GM18909 (cell line): ENCODE results near the gene RAB11FIP3.
"Not testable (repeated sequence)": the region's sequence is repeated elsewhere in the genome, so short reads cannot be mapped to it uniquely, and the experiment has no call there.

Experiments
- ATAC-seq: cut with Tn5 transposase; IDR thresholded peaks from one replicate; pipeline ENCODE4 v1.9.1; 2021; ENCODE audit warnings: mild to moderate bottlenecking; ENCODE audit not compliant: unreplicated experiment, poor library complexity

RAB11FIP3 gene

DNA sequence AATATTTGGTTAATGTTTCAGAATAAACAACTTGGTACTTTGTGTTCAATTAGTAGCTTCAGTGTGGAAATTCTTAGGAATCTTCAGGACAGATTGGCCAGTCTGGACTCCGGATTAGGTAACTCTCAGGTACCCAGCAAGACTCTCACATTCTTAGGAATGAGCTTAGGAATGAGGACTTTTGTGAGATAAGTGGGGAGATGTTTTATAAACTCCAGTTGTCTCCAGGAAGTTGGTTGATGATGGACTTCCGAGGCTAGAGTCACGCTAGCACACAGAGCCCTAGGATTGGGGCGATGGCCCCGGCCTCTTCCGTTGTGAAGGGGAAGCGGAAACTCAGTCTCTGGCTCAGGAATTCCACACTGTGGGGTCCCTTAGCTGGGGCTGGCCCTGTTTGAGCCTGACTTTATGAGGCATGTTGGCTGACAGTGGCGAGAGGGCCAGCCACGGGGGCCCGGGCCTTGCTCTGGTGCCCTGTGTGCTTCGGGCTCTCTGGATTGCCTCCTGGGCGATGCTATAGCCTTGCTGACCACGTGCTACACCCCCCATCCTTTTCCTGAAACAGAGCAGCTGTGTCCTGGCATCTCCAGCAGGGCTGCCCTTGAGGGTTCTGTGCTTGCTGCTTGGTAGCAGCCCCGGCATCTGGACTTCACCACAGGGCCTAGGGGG, 32.4 kb downstream of the RAB11FIP3 start:
- no peak for ATAC-seq

DNA sequence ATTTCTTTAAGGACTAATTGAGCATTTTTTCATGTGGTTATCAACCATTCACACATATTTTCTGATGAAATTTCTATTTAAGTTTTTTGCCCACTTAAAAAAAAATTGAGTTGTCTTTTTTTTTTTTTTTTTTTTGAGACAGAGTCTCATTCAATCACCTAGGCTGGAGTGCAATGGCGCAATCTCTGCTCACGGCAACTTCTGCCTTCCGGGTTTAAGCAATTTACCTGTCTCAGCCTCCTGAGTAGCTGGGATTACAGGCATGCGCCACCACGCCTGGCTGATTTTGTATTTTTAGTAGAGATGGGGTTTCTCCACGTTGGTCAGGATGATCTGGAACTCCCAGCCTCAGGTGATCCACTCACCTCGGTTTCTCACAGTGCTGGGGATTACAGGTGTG, 34.3 kb downstream of the RAB11FIP3 start:
- no peak for ATAC-seq

DNA sequence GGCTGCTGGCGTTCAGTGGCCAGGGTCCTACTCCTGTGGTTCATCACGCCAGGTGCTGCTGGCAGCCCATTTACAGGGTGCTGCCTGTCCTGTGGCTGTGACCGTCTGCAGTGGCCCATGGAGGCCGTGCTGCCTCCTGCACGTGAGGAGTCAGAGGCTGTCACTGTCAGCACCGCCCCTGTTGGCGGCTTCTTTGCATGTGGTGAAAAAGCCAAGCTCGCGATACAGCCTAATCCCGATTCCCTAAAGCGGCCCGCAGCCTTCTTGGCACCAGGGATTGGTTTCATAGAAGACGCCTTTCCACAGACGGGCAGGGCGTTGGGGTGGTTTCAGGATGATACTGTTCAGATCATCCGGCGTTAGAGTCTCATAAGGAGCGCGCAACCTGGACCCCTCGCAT, 35.3 kb downstream of the RAB11FIP3 start:
- ATAC-seq, result no peak

DNA sequence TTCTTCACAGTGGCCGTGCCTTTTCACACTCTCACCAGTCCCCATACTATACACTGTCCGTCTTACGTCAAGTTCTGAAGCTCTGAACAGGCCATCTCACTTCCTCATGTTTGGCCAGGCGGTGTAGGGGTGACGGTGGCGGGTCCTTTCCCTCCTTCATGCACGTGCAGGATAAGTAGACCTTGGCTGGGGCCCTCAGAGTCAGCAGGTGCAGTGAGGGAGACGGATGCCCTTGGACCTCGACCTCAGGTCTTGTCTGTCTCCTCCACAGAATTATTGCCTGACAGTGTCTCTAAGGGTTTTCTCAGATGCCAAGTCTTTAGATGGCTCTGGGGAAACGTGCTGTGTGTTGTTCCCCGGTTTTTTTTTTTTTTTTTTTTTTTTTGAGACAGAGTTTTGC, 37.6 kb downstream of the RAB11FIP3 start:
- ATAC-seq, result no peak

DNA sequence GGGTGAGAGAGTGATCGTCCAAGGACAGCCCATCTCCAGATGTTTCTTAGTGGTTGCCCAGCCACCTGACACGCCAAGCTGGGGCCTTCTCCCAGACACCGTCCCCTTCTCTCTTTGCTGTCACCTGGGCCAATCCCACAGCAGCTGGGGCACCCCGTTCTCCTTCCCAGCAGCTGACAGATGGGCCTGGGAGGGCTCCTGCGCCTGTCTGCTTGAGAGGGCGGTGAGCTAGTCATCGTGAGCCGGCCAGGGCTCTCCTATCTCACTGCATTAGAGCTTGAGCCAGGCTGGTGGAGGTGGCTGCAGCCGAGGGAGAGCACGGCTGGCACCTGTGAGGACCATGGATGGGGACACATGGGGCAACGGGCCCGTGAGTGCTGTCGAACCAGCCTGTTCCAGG, 41.2 kb downstream of the RAB11FIP3 start:
- ATAC-seq, result no peak

DNA sequence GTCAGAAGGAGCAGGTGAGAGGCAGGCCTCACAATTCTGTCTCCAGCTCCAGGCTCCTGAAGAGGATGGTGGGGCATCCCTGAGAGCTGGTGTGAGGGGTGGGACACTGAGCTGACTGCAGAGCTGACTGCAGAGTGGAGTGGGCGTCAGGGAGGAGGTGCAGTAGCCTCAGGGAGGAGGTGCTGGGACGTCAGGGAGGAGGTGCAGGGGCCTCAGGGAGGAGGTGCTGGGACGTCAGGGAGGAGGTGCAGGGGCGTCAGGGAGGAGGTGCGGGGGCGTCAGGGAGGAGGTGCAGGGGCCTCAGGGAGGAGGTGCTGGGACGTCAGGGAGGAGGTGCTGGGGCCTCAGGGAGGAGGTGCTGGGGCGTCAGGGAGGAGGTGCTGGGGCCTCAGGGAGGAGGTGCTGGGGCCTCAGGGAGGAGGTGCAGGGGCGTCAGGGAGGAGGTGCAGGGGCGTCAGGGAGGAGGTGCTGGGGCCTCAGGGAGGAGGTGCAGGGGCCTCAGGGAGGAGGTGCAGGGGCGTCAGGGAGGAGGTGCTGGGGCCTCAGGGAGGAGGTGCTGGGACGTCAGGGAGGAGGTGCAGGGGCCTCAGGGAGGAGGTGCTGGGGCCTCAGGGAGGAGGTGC, 41.9 kb downstream of the RAB11FIP3 start:
- not testable (repeated sequence) for ATAC-seq

DNA sequence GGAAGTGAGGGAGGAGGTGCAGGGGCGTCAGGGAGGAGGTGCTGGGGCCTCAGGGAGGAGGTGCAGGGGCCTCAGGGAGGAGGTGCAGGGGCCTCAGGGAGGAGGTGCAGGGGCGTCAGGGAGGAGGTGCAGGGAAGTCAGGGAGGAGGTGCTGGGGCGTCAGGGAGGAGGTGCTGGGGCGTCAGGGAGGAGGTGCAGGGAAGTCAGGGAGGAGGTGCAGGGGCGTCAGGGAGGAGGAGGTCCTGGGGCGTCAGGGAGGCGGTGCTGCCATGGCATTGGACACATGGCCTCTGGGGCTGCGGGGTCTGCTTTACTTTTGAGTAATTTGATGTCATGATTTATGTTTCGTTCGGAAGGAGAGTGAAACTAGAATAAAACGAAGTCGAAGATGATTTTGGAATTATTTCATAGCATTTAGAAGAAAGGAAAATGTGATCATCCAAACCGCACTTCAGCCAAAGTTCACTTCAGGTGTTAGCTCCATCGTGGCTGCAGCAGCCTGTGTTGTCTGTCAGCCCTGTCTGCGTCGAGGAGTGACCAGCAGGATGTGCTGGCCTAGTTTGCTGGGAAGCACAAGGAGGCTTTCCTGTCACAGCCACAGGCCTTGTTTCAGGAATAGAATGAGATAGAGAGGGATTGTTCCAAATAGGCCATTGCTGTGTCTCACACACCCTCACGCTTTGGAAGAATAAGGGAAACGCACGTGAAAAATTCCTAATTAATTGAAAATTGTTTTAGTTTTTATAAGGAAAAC, 42.8 kb downstream of the RAB11FIP3 start:
- no peak for ATAC-seq

DNA sequence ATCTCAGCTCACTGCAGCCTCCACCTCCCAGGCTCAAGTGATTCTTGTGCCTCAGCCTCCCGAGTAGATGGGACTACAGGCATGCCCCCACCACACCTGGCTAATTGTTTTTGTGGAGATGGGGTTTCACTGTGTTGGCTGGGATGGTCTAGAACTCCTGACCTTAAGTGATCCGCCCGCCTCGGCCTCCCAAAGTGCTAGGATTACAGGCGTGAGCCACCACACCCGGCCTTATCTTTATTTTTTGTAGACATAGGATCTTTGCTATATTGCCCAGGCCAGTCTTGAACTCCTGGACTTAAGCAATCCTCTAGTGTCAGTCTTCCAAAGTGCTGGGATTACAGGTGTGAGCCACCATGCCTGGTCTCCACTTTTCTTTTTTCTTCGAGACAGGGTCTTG, 44.0 kb downstream of the RAB11FIP3 start:
- ATAC-seq, result not testable (repeated sequence)

DNA sequence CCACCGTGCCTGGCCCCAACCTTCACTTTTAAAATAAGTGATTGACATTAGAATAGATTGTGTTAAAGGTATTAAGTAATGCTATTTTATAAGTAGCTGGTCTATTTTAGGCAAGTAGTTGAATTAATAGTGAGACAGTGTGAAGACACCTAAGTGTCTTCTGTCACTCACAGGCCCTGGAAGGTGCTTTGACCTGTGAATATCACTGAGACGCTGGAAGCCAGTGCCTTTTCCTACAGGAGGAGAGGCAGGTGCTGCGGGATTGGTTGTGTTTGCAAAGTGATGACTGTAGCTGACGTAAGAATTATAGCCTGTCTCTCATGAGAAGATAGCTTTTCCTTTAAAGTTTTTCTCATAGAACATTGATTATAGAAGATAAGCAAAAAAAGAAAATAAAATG, 45.0 kb downstream of the RAB11FIP3 start:
- ATAC-seq, result no peak

DNA sequence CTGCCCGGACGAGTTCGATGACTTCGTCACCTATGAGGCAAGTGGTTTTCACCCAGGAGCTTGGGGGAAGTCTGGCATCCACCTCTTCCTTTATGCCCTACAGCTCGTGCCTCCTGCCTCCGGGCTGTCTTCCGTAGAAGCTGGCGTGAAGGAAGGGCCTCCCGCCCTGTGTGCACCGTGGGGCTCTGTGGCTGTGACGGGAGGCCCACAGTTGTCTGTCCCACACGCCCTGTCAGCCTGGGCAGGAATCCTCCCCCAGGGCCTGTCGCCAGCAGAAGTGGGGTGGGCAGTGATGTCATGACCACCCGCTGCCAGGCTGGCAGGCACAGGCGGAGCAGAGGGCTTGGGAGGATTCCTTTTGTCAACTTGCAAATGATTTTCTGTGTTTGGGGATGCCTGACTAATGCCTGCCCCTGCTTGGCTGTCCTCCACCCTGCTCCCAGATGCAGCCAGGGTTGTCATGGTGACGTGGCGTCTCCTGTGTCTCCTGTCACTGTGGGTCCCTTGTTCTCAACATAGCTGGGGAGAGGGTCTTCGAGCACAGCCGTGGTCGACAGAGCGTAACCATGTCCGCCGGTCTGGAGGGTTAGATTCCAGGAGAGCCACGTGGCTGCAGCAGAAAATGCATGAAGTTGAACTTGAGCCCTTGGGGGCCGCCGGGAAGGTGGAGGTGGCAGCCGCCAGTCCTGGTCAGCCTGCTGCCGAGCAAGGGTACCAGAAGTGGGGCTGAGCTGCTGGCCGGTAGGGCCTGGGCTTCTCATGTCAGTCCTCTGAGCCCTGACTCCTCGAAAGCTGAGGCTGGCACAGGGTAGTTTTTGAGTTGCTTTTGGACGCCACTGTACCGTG, 46.1 kb downstream of the RAB11FIP3 start:
- ATAC-seq, result no peak

DNA sequence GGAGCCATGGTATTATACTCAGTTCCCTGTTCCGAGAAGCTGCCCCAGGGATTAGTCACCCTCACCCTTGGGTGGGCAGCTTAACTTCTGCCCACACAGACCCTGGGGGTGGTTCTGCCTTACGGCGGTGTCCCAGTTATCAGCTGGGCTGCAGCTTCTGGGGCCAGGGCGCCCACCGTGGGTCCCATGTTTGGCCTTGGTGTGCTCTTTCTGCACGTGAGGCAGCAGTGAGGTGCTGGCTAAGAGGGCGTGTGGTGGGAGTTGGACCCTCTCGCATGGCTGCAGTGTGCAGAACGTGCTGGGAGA, 46.7 kb downstream of the RAB11FIP3 start:
- no peak for ATAC-seq

DNA sequence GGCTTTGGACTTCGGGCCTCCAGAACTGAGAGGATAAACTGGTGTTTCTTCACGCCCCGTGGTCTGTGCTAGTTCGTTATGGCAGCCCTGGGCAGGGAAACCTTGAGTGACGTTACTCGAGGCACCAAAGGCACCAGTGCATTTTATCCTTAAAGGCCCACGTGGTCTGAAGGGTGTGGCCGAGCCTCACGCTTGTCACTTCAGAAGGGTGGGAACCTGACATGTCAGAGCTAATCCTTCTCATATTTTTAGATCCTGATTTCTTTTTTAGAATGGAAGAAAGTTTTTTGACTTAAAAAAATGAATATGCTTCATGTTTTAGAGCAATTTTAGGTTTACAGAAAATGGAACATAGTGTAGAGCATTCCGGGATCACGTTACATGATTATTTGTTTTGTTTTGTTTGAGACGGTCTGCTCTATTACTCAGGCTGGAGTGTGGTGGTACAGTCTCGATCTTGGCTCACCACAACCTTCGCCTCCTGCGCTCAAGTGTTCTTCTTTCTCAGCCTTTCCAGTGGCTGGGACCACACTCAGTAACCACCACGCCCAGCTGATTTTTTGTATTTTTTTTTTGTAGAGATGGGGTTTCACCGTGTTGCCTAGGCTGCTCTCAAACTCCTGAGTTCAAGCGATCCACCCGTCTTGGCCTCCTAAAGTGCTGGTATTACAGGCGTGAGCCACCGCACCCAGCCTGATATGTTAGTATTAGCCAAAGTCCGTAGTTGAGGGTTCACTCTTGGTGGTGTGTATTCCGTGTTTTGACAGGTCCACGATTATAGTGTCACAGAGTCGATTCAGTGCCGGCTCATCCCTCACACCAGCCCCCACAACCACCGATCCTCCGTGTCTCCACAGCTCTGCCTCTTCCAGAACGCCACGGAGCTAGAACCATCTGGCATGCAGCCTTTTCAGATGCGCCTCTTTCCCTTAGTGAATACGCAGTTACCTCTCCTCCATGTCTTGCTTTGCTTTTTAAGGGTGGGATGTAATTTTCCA, 47.9 kb downstream of the RAB11FIP3 start:
- no peak for ATAC-seq

DNA sequence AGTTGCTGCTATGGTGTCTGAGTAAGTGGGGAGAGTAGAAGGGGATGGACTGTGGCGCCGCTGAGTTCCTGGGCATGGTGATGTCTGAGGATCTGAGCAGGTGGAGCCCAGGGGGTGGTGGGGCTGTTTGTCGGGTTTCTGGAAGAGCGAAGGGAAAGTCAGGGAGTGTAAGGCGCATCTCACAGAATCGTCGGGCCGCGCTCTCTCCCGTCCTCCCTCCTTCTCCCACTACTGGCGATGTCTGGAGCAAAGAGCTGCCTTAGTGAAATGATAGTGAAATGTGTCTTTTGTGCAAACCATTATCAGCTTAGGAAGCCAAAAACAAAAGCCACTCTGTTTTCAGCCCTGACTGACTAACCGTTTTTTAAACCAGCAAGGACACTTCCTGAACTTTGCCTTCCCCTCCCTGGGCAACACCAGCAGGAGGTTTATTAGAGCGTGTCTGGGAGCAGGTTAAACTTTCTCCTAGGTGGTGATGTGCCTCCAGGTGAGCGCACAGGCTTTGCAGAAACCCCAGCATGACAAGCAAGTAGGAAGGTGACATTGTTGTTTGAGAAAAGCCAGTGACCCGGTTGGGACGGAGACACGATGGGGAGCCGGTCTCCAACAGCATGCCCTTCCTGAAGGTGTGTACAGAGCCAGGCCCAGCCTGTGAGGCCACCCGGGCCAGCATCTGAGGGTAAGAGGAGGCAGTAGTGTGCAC, 49.1 kb downstream of the RAB11FIP3 start:
- no peak for ATAC-seq

DNA sequence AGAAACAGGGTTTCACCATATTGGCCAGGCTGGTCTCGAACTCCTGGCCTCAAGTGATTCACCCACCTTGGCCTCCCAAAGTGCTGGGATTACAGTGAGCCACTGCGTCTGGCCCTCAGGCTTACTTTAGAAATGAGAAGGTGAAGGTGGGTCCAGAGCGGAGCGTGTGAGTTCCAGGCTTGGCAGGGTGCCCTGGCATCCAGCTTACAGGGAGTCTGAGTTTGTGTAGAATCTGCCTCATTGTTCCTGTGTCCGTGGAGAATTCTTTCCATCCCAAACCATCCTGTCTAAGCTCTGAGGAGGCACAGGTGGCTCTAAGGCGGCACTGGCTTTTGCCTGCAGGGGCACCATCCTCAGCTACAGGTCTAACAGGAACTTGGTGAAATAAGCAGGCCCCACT, 50.6 kb downstream of the RAB11FIP3 start:
- ATAC-seq, result no peak

DNA sequence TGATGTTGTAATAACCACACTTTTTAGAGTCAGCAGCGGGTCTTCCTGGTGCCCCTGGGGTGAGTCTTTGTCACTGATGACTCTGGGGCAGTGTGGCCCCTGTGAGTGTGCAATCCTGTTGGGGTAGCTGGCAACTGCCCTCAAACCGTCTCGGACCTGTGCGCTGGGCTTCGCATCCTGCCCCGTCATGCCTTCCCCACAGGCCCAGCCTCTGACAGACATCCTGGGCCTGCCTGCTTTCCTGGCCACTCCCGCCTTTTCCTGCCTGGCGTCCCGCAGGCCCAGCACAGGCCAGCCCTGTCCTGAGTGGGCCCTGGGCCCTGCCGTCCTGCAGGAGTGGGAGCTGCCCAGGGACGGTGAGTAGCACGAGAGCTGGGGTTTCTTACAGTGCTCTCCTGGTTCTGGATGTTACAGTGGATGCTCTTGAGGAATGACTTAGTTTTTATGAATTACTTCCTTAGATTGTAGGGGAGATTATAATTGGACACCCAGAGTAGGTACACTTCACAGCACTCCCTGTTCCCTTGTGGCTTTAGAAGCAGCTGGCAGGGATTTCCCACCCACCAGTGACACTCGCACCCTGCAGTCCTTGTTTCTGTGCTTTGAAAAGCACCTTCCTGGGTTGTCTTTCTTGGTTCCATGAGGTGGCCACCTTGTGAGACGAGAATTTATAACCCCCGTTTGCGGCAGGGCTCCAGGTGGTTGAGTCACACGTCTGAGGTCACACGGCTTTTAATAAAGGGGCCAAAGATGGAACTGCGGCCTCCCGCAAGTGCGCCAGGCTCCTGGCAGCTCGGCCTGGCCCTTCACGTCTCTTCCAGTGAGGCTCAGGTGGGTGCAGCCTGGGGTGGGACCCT, 52.1 kb downstream of the RAB11FIP3 start:
- no peak for ATAC-seq

DNA sequence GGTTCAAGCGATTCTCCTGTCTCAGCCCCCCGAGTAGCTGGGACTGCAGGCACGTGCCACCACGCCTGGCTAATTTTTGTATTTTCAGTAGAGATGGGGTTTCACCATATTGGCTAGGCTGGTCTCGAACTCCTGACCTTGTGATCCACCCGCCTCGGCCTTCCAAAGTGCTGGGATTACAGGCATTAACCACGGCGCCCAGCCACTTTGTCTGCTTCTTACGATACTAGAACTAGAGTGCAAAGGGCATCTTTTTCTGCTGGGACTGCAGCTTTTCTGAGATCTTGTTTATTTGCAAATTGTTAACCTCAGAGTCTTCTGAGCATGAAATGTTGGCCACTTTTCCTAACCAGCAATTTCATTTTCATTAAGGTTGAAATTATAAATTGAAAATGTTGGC, 52.8 kb downstream of the RAB11FIP3 start:
- not testable (repeated sequence) for ATAC-seq

DNA sequence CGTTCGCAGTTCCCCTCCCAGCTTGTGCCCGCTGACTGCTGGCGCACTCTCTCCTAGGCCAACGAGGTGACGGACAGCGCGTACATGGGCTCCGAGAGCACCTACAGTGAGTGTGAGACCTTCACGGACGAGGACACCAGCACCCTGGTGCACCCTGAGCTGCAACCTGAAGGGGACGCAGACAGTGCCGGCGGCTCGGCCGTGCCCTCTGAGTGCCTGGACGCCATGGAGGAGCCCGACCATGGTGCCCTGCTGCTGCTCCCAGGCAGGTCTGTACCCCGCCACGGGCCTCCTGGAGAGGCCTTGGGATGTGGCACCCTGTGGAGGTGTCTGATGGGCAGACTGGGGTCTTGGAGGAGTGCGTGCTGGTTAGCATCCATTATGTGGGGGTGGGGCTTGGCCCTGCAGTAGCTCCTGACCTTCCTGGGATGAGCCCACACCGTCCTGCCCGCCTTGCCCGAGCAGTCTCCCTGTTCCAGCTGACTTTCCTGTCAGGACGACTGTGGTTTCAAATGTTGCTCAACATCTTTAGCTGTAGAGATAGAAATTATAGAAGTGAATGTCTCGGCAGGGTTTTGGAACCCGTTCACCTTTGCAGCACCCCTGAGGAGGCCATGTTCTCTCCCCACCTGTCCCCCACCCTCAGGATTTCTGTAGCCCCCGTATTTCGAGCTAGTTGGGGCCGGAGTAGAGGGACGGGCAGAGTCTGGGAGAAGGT, 57.2 kb downstream of the RAB11FIP3 start:
- no peak for ATAC-seq
